ENCODE data around the gene METTL27. TPM values are rescaled to one million over a fixed set of nuclear protein-coding genes. Genes with fewer than 3 reads are reported as not detected.

Gene METTL27
- total RNA-seq, 4 donors from 2014 or later: 2.1 to 7.9 (median 2.4) TPM

DNA sequence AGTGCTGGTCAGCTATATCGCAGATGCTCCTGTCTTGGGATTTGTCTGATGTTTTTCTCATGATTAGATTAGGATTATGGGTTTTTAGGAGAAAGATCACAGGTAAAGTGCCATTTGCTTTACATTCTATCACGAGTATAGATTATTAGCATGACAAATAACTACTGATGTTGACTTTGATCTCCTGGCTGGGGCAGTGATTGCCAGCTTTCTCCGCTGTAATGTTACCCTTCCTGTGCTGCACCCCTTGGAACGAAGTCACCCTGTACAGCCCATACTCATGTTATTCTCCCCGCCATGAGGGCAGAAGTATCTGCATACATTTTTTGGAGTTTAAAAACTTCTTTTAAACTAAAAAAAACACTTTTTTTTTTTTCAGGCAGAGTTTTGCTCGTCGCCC lies 22.3 kb downstream of the METTL27 start:
- TF ChIP-seq, protein P1, sequence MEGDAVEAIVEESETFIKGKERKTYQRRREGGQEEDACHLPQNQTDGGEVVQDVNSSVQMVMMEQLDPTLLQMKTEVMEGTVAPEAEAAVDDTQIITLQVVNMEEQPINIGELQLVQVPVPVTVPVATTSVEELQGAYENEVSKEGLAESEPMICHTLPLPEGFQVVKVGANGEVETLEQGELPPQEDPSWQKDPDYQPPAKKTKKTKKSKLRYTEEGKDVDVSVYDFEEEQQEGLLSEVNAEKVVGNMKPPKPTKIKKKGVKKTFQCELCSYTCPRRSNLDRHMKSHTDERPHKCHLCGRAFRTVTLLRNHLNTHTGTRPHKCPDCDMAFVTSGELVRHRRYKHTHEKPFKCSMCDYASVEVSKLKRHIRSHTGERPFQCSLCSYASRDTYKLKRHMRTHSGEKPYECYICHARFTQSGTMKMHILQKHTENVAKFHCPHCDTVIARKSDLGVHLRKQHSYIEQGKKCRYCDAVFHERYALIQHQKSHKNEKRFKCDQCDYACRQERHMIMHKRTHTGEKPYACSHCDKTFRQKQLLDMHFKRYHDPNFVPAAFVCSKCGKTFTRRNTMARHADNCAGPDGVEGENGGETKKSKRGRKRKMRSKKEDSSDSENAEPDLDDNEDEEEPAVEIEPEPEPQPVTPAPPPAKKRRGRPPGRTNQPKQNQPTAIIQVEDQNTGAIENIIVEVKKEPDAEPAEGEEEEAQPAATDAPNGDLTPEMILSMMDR (IDR thresholded peaks at IDR 0.05; ENCODE audit: low read depth): no peak

DNA sequence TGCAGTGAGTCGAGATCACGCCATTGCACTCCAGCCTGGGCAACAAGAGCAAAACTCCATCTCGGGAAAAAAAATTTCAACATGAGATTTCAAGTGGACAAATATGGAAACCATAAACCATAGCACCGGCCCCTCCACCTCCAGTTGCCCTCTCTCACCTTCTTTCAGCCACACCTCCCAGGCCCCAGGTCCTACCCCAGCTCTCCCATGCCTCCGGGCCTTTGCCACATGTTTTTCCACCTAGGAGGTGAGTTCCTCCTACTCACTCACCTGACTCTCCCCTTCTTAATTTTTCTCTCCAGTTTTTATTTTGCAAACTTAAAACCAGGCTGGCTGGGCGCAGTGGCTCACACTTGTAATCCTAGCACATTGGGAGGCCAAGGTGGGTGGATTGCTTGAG lies 25.2 kb downstream of the METTL27 start:
- TF ChIP-seq, protein P1 (IDR thresholded peaks at IDR 0.05; ENCODE audit: low read depth): no peak

DNA sequence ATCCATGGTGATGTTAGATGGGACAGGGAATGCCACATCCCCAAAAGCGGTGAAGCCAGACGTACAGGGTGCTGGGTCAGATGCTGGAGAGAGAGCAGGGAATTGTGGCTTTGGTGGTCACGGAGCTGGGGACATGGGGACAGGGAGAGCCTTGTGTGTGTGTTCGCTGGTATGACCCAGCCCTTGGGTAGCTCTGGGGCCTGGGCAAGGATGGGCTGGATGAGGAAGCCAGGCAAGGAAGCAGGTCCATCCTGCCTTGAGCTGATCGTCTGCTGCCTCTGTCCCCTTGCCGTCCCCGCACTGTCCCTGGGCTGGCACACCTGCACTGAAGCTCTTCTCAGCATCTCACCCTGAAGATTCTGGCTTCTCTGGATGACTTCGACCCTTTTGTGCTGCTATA lies 26.9 kb downstream of the METTL27 start:
- TF ChIP-seq, protein P1 (IDR thresholded peaks at IDR 0.05; ENCODE audit: low read depth): no peak

- TF ChIP-seq, protein P1 (IDR thresholded peaks at IDR 0.05; ENCODE audit: low read depth): no peak
These were observed 29.3 kb downstream of the METTL27 start for GRCh38 chr7:73812996-73813395.

- TF ChIP-seq, protein P1 (IDR thresholded peaks at IDR 0.05; ENCODE audit: low read depth): no peak
These were observed 30.6 kb downstream of the METTL27 start for GRCh38 chr7:73811760-73812168.

- TF ChIP-seq, protein P1 (IDR thresholded peaks at IDR 0.05; ENCODE audit: low read depth): no peak
These were observed 31.3 kb downstream of the METTL27 start for GRCh38 chr7:73810998-73811360.

GRCh38 chr7:73809467-73809951 lies 32.8 kb downstream of the METTL27 start:
- TF ChIP-seq, protein P1 (IDR thresholded peaks at IDR 0.05; ENCODE audit: low read depth): no peak

Data from subcutaneous adipose tissue (tissue), 4 donors.